Right ventricle myocardium inferior (tissue), 1 donor: ENCODE measurements around the gene TOP1. TPM values are rescaled to one million over a fixed set of nuclear protein-coding genes. Genes with fewer than 3 reads are reported as not detected.
A peak's percentile ranks its signal among the peaks of the same experiment; 100 is the strongest.

Source experiments
- ATAC-seq: fragments of 200-7000 bp; cut with Tn5 transposase; one replicate; pipeline ENCODE4 v1.9.1; 2020; ENCODE audit warnings: mild to moderate bottlenecking, moderate library complexity
- DNase-seq: peaks from one replicate; pipeline ENCODE4 v3.0.0; 2021; ENCODE audit errors: missing footprints
- intact Hi-C: fragments of 100-400 bp; cut with DNase I; formaldehyde crosslinking; loops from one replicate; pipeline ENCODE4 v1.11.0; 2022
- microRNA-seq: library from miRNA; unstranded; fragments of <30 nt; microRNA quantifications from one replicate; pipeline ENCODE4 v1.2.0, GENCODE V29; 2020
- total RNA-seq: library from RNA; stranded (reverse); fragmentation: NEBNext Ultra II Directional; extraction: Animal tissue kit (Norgen Biotek cat#: 25700); gene quantifications from one replicate; pipeline ENCODE4 v1.2.1, GENCODE V29; 2021
- donor health status: DM: no; HTN: yes; CAD: no; lungs with severe emphysema.

TOP1 gene
- total RNA-seq, 1 donor from 2014 or later: 23.9 TPM

GRCh38 chr20:41167481-41168253 is 139.0 kb downstream of the TOP1 start:
- intact Hi-C loops: no loop called here
- no peak for ATAC-seq
- no peak for DNase-seq

- DNase-seq: no peak
- intact Hi-C loops: no loop called here
- ATAC-seq: no peak
Measured at GRCh38 chr20:41168281-41169161, 139.9 kb downstream of the TOP1 start.

GRCh38 chr20:41169162-41169690 is 140.6 kb downstream of the TOP1 start:
- no peak for ATAC-seq
- intact Hi-C loops: no loop called here
- DNase-seq: no peak

GRCh38 chr20:41169791-41170351 is 141.2 kb downstream of the TOP1 start:
- intact Hi-C loops: loop anchor here (5.0 kb wide), 2 partner anchors 77 to 242 kb away; no protein-coding TSS in a partner anchor
- DNase-seq (no peak), ATAC-seq (no peak)

GRCh38 chr20:41170386-41171105 is 141.9 kb downstream of the TOP1 start:
- no peak for DNase-seq
- intact Hi-C loops: loop anchor here (5.0 kb wide), 2 partner anchors 77 to 242 kb away; no protein-coding TSS in a partner anchor
- no peak for ATAC-seq

GRCh38 chr20:41171736-41172295 is 143.2 kb downstream of the TOP1 start:
- intact Hi-C loops: loop anchor here (2.0 to 5.0 kb wide), 4 partner anchors 17 to 240 kb away; no protein-coding TSS in a partner anchor
- no peak for ATAC-seq

GRCh38 chr20:41172296-41173140 is 143.9 kb downstream of the TOP1 start:
- ATAC-seq (peak; percentile 48), DNase-seq (no peak)
- intact Hi-C loops: loop anchor here (1.0 to 5.0 kb wide), 6 partner anchors 18 to 240 kb away; partner anchors contain the start of gene LPIN3

More at GRCh38 chr20:41171736-41172295, 143.2 kb downstream of the TOP1 start:
- no peak for DNase-seq

- ATAC-seq (peak; percentile 86), DNase-seq (peak; percentile 92)
- intact Hi-C loops: loop anchor here (1.0 to 5.0 kb wide), 6 partner anchors 18 to 239 kb away; partner anchors contain the start of gene LPIN3
Measured at GRCh38 chr20:41173161-41173721, 144.6 kb downstream of the TOP1 start.

GRCh38 chr20:41173791-41174341 is 145.2 kb downstream of the TOP1 start:
- intact Hi-C loops: loop anchor here (1.0 to 5.0 kb wide), 6 partner anchors 19 to 238 kb away; partner anchors contain the start of gene LPIN3

More at GRCh38 chr20:41173791-41174341, 145.2 kb downstream of the TOP1 start:
- no peak for DNase-seq
- no peak for ATAC-seq

Small RNA genes within 50 kb of the gene (microRNA-seq; reads per million reads assigned to microRNA genes)
- gene MIR6871: not detected

Other genes with a start within 250 kb of the TOP1 start
- gene PLCG1, start 108.7 kb downstream of the TOP1 start, total RNA-seq: 43.4 TPM